Measurements from ENCODE around the gene GRIK2.

Gene GRIK2

GRCh38 chr6:101878554-101879276 lies 485.2 kb downstream of the GRIK2 start:
- DNase-seq (ENCODE audit: low read depth): no peak

- no peak for DNase-seq (ENCODE audit: low read depth)
Measured at GRCh38 chr6:101879782-101880181, 486.3 kb downstream of the GRIK2 start.

GRCh38 chr6:101883505-101883904 lies 490.0 kb downstream of the GRIK2 start:
- DNase-seq (ENCODE audit: low read depth): peak; percentile 55

GRCh38 chr6:101887532-101887931 lies 494.0 kb downstream of the GRIK2 start:
- DNase-seq (ENCODE audit: low read depth): no peak

GRCh38 chr6:101907356-101908217 lies 514.1 kb downstream of the GRIK2 start:
- no peak for DNase-seq (ENCODE audit: low read depth)

- DNase-seq (ENCODE audit: low read depth): no peak
Measured at GRCh38 chr6:101909366-101909765, 515.9 kb downstream of the GRIK2 start.

GRCh38 chr6:101912311-101912710 lies 518.8 kb downstream of the GRIK2 start:
- DNase-seq (ENCODE audit: low read depth): no peak

GRCh38 chr6:101918471-101918870 lies 525.0 kb downstream of the GRIK2 start:
- no peak for DNase-seq (ENCODE audit: low read depth)

GRCh38 chr6:101921829-101922450 lies 528.4 kb downstream of the GRIK2 start:
- no peak for DNase-seq (ENCODE audit: low read depth)

GRCh38 chr6:101926149-101926925 lies 532.8 kb downstream of the GRIK2 start:
- no peak for DNase-seq (ENCODE audit: low read depth)

GRCh38 chr6:101931766-101932165 lies 538.3 kb downstream of the GRIK2 start:
- peak; percentile 4 for DNase-seq (ENCODE audit: low read depth)

- no peak for DNase-seq (ENCODE audit: low read depth)
Measured at GRCh38 chr6:101932704-101933103, 539.2 kb downstream of the GRIK2 start.

- DNase-seq (ENCODE audit: low read depth): no peak
Measured at GRCh38 chr6:101935732-101936131, 542.2 kb downstream of the GRIK2 start.

- DNase-seq (ENCODE audit: low read depth): no peak
Measured at GRCh38 chr6:101936516-101936915, 543.0 kb downstream of the GRIK2 start.

- no peak for DNase-seq (ENCODE audit: low read depth)
Measured at GRCh38 chr6:101937108-101937507, 543.6 kb downstream of the GRIK2 start.

GRCh38 chr6:101940391-101940790 lies 546.9 kb downstream of the GRIK2 start:
- DNase-seq (ENCODE audit: low read depth): no peak

- no peak for DNase-seq (ENCODE audit: low read depth)
Measured at GRCh38 chr6:101956961-101957360, 563.5 kb downstream of the GRIK2 start.

GRCh38 chr6:101961357-101961756 lies 567.8 kb downstream of the GRIK2 start:
- DNase-seq (ENCODE audit: low read depth): no peak

- DNase-seq (ENCODE audit: low read depth): no peak
Measured at GRCh38 chr6:101980924-101981323, 587.4 kb downstream of the GRIK2 start.

GRCh38 chr6:101986476-101986875 lies 593.0 kb downstream of the GRIK2 start:
- no peak for DNase-seq (ENCODE audit: low read depth)

GRCh38 chr6:101992286-101992685 lies 598.8 kb downstream of the GRIK2 start:
- DNase-seq (ENCODE audit: low read depth): no peak

- no peak for DNase-seq (ENCODE audit: low read depth)
Measured at GRCh38 chr6:101994521-101994920, 601.0 kb downstream of the GRIK2 start.

Data from iris pigment epithelial cell (primary cell).